GM21786 (cell line): Measurements from ENCODE around the gene CERT1.
"Not testable (repeated sequence)": the region's sequence is repeated elsewhere in the genome, so short reads cannot be mapped to it uniquely, and the experiment has no call there.

Source experiments
- ATAC-seq: cut with Tn5 transposase; IDR thresholded peaks from one replicate; pipeline ENCODE4 v1.9.1; 2021; ENCODE audit not compliant: unreplicated experiment

The CERT1 gene

DNA sequence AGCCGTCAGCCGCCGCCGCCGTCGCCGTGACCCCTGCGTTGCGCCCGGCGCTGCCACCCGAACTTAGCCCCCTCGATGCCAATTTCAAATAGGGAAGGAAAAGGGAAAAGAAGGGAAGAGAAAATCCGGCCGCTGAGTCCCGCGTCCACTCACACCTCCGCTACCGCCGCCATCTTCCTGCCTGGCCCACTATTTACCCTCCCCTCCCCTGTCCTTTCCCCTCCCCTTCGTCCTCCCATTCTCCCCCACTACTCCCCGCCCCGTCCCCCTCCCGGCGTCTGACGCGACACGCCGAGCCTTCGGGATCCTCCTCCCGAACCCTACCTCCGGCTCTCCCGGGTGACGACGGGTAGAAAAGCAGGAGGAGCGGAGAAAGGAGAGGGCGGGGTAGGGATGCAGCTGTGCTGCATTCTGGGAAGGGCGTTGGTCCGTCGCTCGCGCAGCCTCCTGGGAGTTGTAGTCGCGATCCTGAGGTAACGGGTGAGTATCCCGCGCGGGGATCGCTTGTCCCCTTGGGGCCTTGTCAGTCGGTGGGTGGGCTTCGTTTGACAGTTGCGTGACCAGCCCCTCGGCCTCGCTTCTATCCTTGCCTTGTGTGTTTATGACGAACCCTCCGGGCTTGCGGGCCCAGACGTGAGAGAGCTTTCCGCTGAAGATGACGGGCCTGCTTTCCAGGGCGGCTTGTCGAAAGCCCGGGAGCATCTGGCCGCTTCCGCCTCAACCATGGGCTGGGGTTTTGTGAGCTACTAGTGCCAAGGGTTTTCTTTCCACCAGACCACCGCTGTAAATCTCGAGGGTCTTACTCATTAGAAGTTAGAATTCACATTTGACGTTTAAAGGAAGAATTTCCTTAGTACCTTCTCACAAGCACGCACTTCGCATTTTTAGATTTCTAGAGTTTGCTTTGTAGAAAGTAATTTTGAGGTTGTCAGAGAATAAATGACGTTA, at the start of gene CERT1, which contains the start of gene POLK:
Gene CERT1, minus strand, starts transcription at position 195 of the 948 bp plus-strand sequence. CDS start 422 bp downstream, outside the sequence.
Gene POLK, plus strand, starts transcription at position 457 of the 948 bp plus-strand sequence.
- ATAC-seq, result peak; percentile 83

- ATAC-seq, result not testable (repeated sequence)
Measured at GRCh38 chr5:75560655-75561054, 49.2 kb upstream of the CERT1 start.

GRCh38 chr5:75558981-75559632, 47.7 kb upstream of the CERT1 start:
- ATAC-seq, result no peak

DNA sequence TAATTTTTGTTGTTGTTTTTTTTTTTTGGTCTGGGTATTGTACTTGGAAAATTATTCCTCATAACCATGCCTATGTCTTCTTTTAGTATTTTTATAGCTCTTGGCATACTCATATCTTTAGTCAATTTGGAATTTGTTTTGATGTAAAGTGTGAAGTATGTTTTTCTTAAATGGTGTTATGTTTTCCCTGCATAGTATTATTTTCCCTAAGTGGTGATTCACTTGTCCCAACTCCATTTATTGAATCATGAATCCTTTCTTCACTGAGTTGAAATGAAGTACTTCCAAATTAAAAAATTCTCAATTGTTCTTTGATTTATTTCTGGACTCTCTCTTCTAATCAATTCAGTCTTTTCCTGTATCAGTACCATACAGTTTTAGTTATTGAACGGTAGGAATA, 46.8 kb upstream of the CERT1 start:
- no peak for ATAC-seq

DNA sequence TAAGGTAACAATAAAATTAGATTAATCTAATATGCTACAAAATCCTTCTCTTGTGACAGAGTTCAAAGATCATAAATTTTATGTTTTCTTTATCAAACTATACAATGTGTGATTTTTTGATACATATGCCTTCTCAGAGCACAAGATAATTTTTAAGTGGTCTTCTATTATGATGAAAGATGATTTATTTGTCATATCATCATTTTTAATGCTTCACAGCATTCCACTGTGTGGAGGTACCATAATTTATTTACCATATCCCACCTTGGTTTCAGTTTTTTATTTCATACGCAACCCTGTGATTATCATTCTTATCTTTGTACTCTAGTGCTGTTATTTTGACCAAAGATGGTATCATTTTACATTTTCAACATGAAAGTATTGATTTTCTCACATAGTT, 41.9 kb upstream of the CERT1 start:
- ATAC-seq, result no peak

DNA sequence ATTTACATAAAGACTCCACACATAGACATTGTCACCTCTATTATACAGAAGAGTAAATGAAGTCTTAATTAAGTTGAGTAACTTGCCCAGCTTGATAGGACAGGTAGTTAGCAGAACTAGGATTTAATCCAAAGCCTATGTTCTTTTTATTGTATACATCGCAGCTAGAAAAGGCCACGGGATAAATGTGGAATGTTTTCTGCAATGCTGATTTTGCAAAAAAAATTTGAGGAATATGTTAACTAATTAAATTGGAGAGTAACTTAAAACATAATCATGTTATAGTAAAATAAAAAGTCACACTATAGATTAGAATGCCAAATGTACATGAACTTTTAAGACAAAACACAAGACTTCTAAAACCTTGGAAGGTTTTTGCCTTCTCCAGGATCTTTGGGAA, 41.3 kb upstream of the CERT1 start:
- ATAC-seq, result no peak

GRCh38 chr5:75551471-75551870, 40.0 kb upstream of the CERT1 start:
- no peak for ATAC-seq

DNA sequence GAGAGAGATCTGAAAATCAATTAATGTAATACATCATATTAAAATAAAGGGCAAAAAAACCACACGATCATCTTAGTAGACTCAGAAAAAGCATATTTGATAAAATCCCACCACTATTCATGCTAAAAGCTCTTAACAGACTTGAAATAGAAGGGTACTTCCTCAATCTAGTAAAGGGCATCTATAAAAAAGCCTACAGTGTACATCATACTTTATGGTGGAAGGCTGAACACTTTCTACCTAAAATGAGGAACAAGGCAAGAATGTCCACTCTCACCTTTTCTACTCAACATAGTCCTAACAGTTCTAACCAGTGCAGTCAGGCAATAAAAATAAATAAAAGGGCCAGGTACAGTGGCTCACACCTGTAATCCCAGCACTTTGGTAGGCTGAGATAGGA, 39.2 kb upstream of the CERT1 start:
- no peak for ATAC-seq

- no peak for ATAC-seq
Measured at GRCh38 chr5:75547812-75548211, 36.4 kb upstream of the CERT1 start.

- no peak for ATAC-seq
Measured at GRCh38 chr5:75546830-75547229, 35.4 kb upstream of the CERT1 start.

- ATAC-seq, result no peak
Measured at GRCh38 chr5:75545131-75545530, 33.7 kb upstream of the CERT1 start.

DNA sequence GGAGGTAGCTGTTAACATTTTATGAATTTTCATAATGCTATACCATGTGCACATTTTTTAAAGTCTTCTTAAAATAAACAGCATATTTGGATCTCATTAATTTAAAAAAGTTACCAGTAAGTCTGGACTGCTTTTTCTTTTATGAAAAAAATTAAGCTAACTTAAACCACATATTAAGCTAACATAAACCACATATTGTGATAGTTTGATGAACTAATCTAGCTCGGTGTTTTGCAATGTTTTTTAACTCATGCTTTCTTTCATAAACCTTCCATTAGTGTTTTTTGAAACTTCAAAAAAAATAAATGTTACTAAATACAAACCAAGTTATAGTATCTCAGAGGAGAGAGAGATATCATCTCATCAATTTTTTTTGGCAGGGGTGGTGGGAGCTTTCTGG, 26.8 kb upstream of the CERT1 start:
- no peak for ATAC-seq

DNA sequence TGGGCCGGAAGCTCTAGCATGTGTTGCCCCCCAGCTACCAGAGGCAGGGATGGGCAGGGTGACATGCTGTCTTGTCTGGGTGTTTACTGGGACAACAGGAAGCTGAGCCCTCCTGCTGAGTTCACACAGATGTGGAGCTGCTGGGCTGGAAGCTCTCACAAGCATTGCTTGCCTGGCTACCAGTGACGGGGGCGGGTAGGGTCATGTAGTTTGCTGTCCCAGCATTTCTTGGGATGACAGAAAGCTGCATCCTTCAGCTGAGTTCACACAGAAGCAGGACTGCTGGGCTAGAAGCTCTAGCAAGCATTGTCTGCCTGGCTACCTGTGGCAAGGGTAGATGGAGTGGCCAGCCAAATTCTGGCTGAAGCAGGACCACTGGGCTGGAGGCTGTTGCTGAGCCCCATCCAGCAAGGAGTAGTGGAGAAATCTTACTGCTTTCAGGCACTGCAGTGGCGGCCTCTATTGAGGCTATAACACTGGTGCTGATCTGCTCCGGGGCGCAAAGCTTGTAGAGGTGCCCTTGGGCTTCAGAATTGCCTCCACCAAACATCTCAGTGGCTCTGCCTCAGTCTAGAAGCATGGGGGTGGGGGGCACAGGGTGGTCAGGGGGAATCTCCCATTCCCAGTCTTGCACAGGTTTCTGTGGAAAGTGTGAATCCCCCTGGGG, 25.4 kb upstream of the CERT1 start:
- ATAC-seq, result no peak

DNA sequence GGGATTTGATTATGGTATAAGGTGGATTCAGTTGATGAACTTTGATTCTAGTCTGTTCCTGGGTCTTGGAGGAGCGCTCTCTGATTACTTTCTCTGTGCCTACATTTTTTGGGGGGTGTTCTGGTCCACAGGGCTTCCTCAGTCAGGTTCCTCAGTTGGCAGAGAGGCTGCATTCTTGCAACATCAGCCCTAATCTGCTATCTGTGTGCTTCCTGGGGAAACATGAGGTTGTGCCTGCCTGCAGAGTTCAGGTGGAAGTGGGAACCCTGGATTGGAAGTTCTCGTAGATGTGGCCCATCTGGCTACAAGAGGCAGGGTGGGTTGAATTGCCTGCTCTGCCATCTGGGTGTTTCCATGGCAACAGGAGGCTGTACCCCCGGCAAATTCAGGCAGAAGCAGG, 24.7 kb upstream of the CERT1 start:
- ATAC-seq, result no peak

DNA sequence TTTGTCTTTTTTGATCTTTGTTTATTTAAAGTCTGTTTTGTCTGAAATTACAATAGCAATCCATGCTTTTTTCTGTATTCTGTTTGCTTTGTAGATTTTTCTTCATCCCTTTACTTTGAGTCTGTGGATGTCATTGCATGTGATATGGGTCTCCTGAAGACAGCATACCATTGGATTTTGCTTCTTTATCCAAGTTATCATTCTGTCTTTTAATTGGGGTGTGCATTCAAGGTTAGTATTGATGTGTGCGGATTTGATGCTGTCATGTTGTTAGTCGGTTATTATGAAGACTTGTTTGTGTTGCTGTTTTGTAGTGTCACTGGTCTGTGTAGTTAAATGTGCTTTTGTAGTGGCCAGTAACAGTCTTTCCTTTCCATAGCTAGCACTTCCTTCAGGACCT, 23.3 kb upstream of the CERT1 start:
- no peak for ATAC-seq

DNA sequence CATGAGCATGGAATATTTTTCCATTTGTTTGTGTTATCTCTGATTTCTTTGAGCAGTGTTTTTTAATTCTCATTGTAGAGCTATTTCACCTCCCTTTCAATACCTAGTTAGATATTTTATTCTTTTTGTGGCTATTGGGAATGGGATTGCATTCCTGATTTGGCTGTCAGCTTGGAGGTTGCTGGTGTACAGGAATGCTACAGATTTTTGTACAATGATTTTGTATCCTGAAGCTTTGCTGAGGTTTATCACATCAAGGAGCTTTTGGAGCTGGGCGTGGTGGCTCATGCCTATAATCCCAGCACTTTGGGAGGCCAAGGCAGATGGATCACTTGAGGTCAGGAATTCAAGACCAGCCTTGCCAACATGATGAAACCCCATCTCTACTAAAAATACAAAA, 22.3 kb upstream of the CERT1 start:
- not testable (repeated sequence) for ATAC-seq

GRCh38 chr5:75532190-75532589, 20.8 kb upstream of the CERT1 start:
- no peak for ATAC-seq

DNA sequence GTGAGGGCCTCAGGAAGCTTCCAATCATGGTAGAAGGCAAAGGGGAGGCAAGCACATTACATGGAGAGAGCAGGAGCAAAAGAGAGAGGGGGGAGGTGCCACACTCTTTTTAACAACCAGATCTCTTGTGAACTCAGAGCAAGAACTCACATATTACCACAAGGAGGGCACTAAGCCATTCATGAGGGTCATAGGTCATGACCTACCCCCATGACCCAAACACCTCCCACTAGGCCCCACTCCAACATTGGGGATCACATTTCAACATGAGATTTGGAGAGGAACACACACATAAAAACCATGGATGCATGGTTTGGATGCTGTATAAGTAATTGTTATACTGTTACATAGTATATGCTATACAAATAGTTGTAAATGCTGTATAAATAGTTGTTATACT, 17.8 kb upstream of the CERT1 start:
- no peak for ATAC-seq

- ATAC-seq, result no peak
Measured at GRCh38 chr5:75526070-75526469, 14.6 kb upstream of the CERT1 start.

- ATAC-seq, result no peak
Measured at GRCh38 chr5:75525344-75525743, 13.9 kb upstream of the CERT1 start.

DNA sequence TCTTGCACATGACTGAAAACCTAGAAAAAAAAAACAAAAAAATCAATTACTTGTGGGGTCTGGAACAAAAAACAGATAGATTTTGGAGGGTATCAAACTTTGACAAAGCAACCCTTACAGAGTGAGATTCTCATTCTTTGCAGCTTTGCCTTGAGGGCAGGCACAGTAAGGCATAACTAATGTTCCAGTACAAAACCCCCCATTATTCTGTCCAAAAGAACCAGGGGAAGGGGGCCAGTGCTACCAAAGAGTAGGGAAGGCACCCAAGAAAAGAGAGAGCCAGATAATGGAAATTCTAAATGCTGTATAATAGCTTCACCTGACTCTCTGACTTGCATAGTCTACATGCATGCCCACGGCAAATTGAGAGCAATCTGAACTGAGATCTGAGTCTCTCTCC, 13.2 kb upstream of the CERT1 start:
- ATAC-seq, result no peak

DNA sequence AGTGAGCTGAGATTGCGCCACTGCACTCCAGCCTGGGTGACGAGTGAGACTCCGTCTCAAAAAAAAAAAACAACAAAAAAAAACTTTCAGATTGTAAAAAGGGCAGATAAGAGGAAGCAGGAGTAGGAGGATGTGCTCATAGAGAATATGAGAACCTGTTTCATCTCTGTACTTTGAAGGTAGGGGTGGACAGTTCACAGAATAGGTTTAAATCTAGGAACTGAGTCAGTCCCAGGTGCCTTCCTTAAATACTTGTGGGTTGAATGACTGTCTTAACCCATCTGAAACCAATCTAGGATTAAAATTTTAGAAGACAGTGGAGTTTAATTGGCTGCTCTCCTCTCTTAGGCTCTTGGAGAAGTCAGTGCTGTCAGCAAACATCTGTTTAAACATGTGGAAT, 12.6 kb upstream of the CERT1 start:
- ATAC-seq, result peak; percentile 91
